H1 (cell line): ENCODE measurements around the gene PXK. TPM values are rescaled to one million over a fixed set of nuclear protein-coding genes. Genes with fewer than 3 reads are reported as not detected.

ENCODE experiments used
- HDAC2 ChIP-seq, 2 experiments: fragments of 300-600 bp in 1 of 2; sonication (generic) in 1 of 2; IDR thresholded peaks; 2 replicates each; pipeline ENCODE4 v1.6.1; 2011 to 2012; ENCODE audit warnings: low read depth in 2 of 2, low read length in 2 of 2, mild to moderate bottlenecking in 2 of 2, moderate library complexity in 2 of 2, borderline replicate concordance in 1 of 2, inconsistent platforms in 1 of 2
- TCF12 ChIP-seq: IDR thresholded peaks from 2 replicates; pipeline ENCODE4 v1.6.1; 2011; ENCODE audit warnings: low read depth, mild to moderate bottlenecking, low read length
- polyA plus RNA-seq, 7 experiments: library from polyadenylated mRNA; depleted of rRNA in 3 of 7; stranded (reverse) in 5 of 7; unstranded in 2 of 7; fragments of >200 nt in 5 of 7; fragments of 200-250 nt in 2 of 7; gene quantifications; 1 replicate in 5 of 7; 2 replicates in 1 of 7; 4 replicates in 1 of 7; pipeline versions ENCODE4 v1.2.1 to v1.2.3, GENCODE V29; 2011 to 2013; ENCODE audit warnings: missing spikeins in 2 of 7, mixed read lengths in 2 of 7
- total RNA-seq: library from RNA; stranded (reverse); fragmentation: NEBNext Ultra II Directional; extraction: Animal tissue kit (Norgen Biotek cat#: 25700); gene quantifications from 2 replicates; pipeline ENCODE4 v1.2.1, GENCODE V29; 2021
- TF ChIP-seq, protein P1 (sequence below): fragments of 300-600 bp; sonication (generic); IDR thresholded peaks from 2 replicates; pipeline ENCODE4 v1.7.1; 2012; ENCODE audit warnings: low read length, moderate library complexity, mild to moderate bottlenecking, inconsistent platforms; ENCODE audit not compliant: insufficient replicate concordance

The PXK gene
- total and polyA plus RNA-seq, 2 of the 8 experiments (the other 6 are each of a cell fraction or from before 2014, with no cell fraction given): 3.5 to 7.1 TPM

DNA sequence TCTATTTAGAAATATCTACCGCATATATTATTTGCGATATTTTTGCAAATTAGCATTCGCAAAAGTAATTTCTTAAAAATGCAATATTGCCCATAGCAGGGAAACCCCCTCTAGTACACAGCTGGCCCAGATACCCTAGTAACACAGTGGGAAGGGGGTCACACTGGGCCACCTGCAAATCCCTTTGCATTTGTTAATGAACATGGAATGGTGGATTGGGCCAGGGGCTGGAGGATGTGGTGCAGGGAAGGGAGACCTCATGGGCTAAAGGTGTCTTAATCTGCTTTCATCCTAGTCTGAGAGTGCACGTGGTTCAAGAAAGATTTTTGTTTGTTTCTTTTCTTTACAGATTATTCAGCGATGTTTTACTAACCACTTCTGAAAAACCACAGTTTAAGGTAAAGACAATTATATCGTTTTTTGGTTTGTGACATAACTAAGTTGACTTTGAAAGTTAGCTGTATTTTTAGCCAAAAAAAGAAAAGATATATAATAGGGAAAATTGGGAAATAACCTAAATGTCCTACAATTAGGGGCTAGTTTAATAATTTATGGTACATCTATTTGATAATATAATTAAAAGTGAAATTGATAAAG is 70.9 kb downstream of the PXK start (continued):
- TF ChIP-seq, protein P1, sequence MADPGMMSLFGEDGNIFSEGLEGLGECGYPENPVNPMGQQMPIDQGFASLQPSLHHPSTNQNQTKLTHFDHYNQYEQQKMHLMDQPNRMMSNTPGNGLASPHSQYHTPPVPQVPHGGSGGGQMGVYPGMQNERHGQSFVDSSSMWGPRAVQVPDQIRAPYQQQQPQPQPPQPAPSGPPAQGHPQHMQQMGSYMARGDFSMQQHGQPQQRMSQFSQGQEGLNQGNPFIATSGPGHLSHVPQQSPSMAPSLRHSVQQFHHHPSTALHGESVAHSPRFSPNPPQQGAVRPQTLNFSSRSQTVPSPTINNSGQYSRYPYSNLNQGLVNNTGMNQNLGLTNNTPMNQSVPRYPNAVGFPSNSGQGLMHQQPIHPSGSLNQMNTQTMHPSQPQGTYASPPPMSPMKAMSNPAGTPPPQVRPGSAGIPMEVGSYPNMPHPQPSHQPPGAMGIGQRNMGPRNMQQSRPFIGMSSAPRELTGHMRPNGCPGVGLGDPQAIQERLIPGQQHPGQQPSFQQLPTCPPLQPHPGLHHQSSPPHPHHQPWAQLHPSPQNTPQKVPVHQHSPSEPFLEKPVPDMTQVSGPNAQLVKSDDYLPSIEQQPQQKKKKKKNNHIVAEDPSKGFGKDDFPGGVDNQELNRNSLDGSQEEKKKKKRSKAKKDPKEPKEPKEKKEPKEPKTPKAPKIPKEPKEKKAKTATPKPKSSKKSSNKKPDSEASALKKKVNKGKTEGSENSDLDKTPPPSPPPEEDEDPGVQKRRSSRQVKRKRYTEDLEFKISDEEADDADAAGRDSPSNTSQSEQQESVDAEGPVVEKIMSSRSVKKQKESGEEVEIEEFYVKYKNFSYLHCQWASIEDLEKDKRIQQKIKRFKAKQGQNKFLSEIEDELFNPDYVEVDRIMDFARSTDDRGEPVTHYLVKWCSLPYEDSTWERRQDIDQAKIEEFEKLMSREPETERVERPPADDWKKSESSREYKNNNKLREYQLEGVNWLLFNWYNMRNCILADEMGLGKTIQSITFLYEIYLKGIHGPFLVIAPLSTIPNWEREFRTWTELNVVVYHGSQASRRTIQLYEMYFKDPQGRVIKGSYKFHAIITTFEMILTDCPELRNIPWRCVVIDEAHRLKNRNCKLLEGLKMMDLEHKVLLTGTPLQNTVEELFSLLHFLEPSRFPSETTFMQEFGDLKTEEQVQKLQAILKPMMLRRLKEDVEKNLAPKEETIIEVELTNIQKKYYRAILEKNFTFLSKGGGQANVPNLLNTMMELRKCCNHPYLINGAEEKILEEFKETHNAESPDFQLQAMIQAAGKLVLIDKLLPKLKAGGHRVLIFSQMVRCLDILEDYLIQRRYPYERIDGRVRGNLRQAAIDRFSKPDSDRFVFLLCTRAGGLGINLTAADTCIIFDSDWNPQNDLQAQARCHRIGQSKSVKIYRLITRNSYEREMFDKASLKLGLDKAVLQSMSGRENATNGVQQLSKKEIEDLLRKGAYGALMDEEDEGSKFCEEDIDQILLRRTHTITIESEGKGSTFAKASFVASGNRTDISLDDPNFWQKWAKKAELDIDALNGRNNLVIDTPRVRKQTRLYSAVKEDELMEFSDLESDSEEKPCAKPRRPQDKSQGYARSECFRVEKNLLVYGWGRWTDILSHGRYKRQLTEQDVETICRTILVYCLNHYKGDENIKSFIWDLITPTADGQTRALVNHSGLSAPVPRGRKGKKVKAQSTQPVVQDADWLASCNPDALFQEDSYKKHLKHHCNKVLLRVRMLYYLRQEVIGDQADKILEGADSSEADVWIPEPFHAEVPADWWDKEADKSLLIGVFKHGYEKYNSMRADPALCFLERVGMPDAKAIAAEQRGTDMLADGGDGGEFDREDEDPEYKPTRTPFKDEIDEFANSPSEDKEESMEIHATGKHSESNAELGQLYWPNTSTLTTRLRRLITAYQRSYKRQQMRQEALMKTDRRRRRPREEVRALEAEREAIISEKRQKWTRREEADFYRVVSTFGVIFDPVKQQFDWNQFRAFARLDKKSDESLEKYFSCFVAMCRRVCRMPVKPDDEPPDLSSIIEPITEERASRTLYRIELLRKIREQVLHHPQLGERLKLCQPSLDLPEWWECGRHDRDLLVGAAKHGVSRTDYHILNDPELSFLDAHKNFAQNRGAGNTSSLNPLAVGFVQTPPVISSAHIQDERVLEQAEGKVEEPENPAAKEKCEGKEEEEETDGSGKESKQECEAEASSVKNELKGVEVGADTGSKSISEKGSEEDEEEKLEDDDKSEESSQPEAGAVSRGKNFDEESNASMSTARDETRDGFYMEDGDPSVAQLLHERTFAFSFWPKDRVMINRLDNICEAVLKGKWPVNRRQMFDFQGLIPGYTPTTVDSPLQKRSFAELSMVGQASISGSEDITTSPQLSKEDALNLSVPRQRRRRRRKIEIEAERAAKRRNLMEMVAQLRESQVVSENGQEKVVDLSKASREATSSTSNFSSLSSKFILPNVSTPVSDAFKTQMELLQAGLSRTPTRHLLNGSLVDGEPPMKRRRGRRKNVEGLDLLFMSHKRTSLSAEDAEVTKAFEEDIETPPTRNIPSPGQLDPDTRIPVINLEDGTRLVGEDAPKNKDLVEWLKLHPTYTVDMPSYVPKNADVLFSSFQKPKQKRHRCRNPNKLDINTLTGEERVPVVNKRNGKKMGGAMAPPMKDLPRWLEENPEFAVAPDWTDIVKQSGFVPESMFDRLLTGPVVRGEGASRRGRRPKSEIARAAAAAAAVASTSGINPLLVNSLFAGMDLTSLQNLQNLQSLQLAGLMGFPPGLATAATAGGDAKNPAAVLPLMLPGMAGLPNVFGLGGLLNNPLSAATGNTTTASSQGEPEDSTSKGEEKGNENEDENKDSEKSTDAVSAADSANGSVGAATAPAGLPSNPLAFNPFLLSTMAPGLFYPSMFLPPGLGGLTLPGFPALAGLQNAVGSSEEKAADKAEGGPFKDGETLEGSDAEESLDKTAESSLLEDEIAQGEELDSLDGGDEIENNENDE: peak; percentile 44
- TF ChIP-seq HDAC2 (IDR thresholded peaks at IDR 0.05; ENCODE audit: borderline replicate concordance in 1 of 2, low read depth in 2 of 2, low read length in 2 of 2): 0 out of 4 replicates have a peak, but pooled peaks of 1 of the 2 experiments have one; percentile 75
- TF ChIP-seq TCF12: peak; percentile 63; the same call in 1 of the 2 replicates
